HCT116 (cell line): ENCODE data around the gene CA12.

ENCODE experiments used
- CTCF ChIP-seq, 3 experiments: fragments of 200-600 bp in 1 of 3; sonication (generic) in 1 of 3; IDR thresholded peaks in 2 of 3; conservative IDR thresholded peaks in 1 of 3; 2 replicates each; pipeline ENCODE4 v1.5.1; 2012 to 2017; ENCODE audit warnings: low read depth in 2 of 3, low read length in 2 of 3, antibody characterized with exemption in 1 of 3, borderline replicate concordance in 1 of 3, control low read depth in 1 of 3, mild to moderate bottlenecking in 1 of 3, mixed read lengths in 1 of 3, mixed run types in 1 of 3, moderate library complexity in 1 of 3; ENCODE audit not compliant: insufficient read depth in 1 of 3
- EZH2 ChIP-seq: fragments of 200-600 bp; sonication (generic); IDR thresholded peaks from 2 replicates; pipeline ENCODE4 v1.6.1; 2017; ENCODE audit warnings: antibody characterized with exemption, mixed run types
- POLR2A ChIP-seq: IDR thresholded peaks from 2 replicates; pipeline ENCODE4 v1.7.0; 2011; ENCODE audit warnings: borderline replicate concordance; ENCODE audit not compliant: insufficient read depth, insufficient read length; ENCODE audit errors: extremely low read depth
- POLR2AphosphoS5 ChIP-seq: IDR thresholded peaks from 2 replicates; pipeline ENCODE4 v1.6.1; 2011; ENCODE audit warnings: mild to moderate bottlenecking, low read depth, low read length, moderate library complexity
- RAD21 ChIP-seq: IDR thresholded peaks from 2 replicates; pipeline ENCODE4 v1.6.1; 2012; ENCODE audit warnings: low read depth, mild to moderate bottlenecking
- SP1 ChIP-seq: IDR thresholded peaks from 2 replicates; pipeline ENCODE4 v1.6.1; 2012; ENCODE audit warnings: low read depth
- ZFX ChIP-seq: fragments of 450-650 bp; IDR thresholded peaks from 2 replicates; pipeline ENCODE4 v1.6.1; 2017

- TF ChIP-seq CTCF (IDR thresholded peaks at IDR 0.05 in 2 of 3, conservative IDR thresholded peaks at IDR 0.05 in 1 of 3; ENCODE audit: borderline replicate concordance in 1 of 3, insufficient read depth in 1 of 3, low read depth in 2 of 3, low read length in 2 of 3) = no peak
- no peak for TF ChIP-seq RAD21
- no peak for TF ChIP-seq POLR2AphosphoS5
- TF ChIP-seq SP1 = no peak
- TF ChIP-seq EZH2 = no peak
- no peak for TF ChIP-seq POLR2A
- no peak for TF ChIP-seq ZFX
Observed at GRCh38 chr15:63414474-63415120, 33.0 kb upstream of the CA12 start.
